GM19099 (cell line): ENCODE measurements around the gene TNRC6A.

ENCODE experiments used
- POLR2A ChIP-seq: IDR thresholded peaks from 3 replicates; pipeline ENCODE4 v1.6.1; 2011; ENCODE audit warnings: low read depth; ENCODE audit not compliant: insufficient read length; ENCODE audit errors: extremely low read depth

TNRC6A gene

GRCh38 chr16:24701521-24701951, 27.9 kb upstream of the TNRC6A start:
- TF ChIP-seq POLR2A = no peak

GRCh38 chr16:24713379-24713778, 16.1 kb upstream of the TNRC6A start:
- TF ChIP-seq POLR2A = no peak

GRCh38 chr16:24717411-24717810, 12.0 kb upstream of the TNRC6A start:
- no peak for TF ChIP-seq POLR2A

GRCh38 chr16:24718967-24719521, 10.4 kb upstream of the TNRC6A start:
- no peak for TF ChIP-seq POLR2A

- TF ChIP-seq POLR2A = no peak
These were observed 7.6 kb upstream of the TNRC6A start for GRCh38 chr16:24721830-24722238.

GRCh38 chr16:24723663-24724062, 5.8 kb upstream of the TNRC6A start:
- TF ChIP-seq POLR2A = no peak

GRCh38 chr16:24728011-24728410, 1.4 kb upstream of the TNRC6A start:
- TF ChIP-seq POLR2A = no peak

- TF ChIP-seq POLR2A = no peak
These were observed 584 bp upstream of the TNRC6A start for GRCh38 chr16:24728891-24729242.

- no peak for TF ChIP-seq POLR2A
These were observed 732 bp downstream of the TNRC6A start for GRCh38 chr16:24729951-24730815.

- no peak for TF ChIP-seq POLR2A
These were observed 1.5 kb downstream of the TNRC6A start for GRCh38 chr16:24730914-24731313.

- no peak for TF ChIP-seq POLR2A
These were observed 2.4 kb downstream of the TNRC6A start for GRCh38 chr16:24731722-24732419.

GRCh38 chr16:24734382-24734781, 4.9 kb downstream of the TNRC6A start:
- no peak for TF ChIP-seq POLR2A

GRCh38 chr16:24736758-24737157, 7.3 kb downstream of the TNRC6A start:
- no peak for TF ChIP-seq POLR2A

GRCh38 chr16:24737391-24737871, 8.0 kb downstream of the TNRC6A start:
- TF ChIP-seq POLR2A = no peak

- no peak for TF ChIP-seq POLR2A
These were observed 8.6 kb downstream of the TNRC6A start for GRCh38 chr16:24737916-24738594.
